ENCODE measurements around the gene PIGL. TPM values are rescaled to one million over a fixed set of nuclear protein-coding genes. Genes with fewer than 3 reads are reported as not detected.
"Not testable (repeated sequence)": the region's sequence is repeated elsewhere in the genome, so short reads cannot be mapped to it uniquely, and the experiment has no call there.

Gene PIGL
- total RNA-seq, 1 donor from 2014 or later: 56.6 TPM

DNA sequence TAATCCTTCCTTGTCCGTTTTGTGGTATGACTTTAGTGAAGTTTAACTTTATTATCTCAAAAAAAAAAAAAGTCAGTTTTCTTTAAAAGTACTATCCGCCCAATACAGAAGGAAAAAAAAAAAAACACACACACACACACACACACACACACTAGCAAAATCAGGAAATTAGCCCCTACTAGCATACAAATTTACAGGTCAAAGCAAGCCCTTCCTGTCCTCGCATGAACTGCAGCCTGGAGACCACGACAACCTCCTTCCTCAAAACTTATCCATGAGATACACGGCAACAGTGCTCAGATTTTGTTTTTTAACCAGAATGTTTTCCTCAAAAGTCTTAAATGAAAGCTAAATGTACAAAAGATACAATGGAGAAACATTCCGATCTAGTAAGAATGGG, 17.9 kb upstream of the PIGL start:
- intact Hi-C loops (cut with micrococcal nuclease): no loop called here
- ATAC-seq (ENCODE audit: low read depth) (no peak), DNase-seq (no peak)
- no peaks in the 10 kb centered on the region for H3K9me3 Mint-ChIP-seq
- H3K4me3 Mint-ChIP-seq: peak overlapping the region; percentile 67
- ChIA-PET CTCF (interaction anchor here (0.7 kb wide), 1 partner anchor 165 kb away, joined by 4 read pairs; no protein-coding TSS in a partner anchor), POLR2A (interaction anchor here (1.1 kb wide), 1 partner anchor 16 kb away, joined by 3 read pairs; the partner anchor contains the start of gene NCOR1)
- peaks cover 16% of the 10 kb centered on the region for H3K36me3 Mint-ChIP-seq (ENCODE audit: low read depth)
- TF ChIP-seq, protein P1, sequence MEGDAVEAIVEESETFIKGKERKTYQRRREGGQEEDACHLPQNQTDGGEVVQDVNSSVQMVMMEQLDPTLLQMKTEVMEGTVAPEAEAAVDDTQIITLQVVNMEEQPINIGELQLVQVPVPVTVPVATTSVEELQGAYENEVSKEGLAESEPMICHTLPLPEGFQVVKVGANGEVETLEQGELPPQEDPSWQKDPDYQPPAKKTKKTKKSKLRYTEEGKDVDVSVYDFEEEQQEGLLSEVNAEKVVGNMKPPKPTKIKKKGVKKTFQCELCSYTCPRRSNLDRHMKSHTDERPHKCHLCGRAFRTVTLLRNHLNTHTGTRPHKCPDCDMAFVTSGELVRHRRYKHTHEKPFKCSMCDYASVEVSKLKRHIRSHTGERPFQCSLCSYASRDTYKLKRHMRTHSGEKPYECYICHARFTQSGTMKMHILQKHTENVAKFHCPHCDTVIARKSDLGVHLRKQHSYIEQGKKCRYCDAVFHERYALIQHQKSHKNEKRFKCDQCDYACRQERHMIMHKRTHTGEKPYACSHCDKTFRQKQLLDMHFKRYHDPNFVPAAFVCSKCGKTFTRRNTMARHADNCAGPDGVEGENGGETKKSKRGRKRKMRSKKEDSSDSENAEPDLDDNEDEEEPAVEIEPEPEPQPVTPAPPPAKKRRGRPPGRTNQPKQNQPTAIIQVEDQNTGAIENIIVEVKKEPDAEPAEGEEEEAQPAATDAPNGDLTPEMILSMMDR (IDR thresholded peaks at IDR 0.05): no peak
- H3K27me3 Mint-ChIP-seq: no peaks in the 10 kb centered on the region
- peak overlapping the region; percentile 83 for H3K27ac Mint-ChIP-seq
- H3K4me1 Mint-ChIP-seq: peaks cover 59% of the 10 kb centered on the region

DNA sequence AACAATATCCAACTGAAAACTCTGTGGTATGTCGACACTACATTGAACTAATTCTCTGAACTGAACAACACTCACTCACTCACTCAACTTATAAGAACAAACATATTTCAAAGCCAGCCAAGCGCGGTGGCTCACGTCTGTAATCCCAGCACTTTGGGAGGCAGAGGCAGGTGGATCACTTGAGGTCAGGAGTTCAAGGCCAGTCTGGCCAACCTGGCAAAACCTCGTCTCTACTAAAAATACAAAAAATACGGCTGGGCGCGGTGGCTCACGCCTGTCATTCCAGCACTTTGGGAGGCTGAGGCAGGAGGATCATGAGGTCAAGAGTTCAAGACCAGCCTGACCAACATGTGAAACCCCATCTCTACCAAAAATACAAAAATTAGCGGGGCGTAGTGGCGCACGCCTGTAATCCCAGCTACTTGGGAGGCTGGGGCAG, 15.3 kb upstream of the PIGL start:
- Mint-ChIP-seq H3K27ac (peak overlapping the region; percentile 82), H3K4me1 (peaks cover 73% of the 10 kb centered on the region), H3K36me3 (ENCODE audit: low read depth) (peaks cover 12% of the 10 kb centered on the region)
- H3K27me3 Mint-ChIP-seq; POLR2A ChIA-PET; DNase-seq; H3K9me3 Mint-ChIP-seq; ATAC-seq (ENCODE audit: low read depth); H3K4me3 Mint-ChIP-seq: not testable (repeated sequence)
- intact Hi-C loops (cut with micrococcal nuclease): loop anchor here (1.0 kb wide), 1 partner anchor 13 kb away; no protein-coding TSS in a partner anchor
- CTCF ChIA-PET: interaction anchor here (1.2 kb wide), 1 partner anchor 14 kb away, joined by 4 read pairs; the partner anchor contains the start of gene NCOR1

DNA sequence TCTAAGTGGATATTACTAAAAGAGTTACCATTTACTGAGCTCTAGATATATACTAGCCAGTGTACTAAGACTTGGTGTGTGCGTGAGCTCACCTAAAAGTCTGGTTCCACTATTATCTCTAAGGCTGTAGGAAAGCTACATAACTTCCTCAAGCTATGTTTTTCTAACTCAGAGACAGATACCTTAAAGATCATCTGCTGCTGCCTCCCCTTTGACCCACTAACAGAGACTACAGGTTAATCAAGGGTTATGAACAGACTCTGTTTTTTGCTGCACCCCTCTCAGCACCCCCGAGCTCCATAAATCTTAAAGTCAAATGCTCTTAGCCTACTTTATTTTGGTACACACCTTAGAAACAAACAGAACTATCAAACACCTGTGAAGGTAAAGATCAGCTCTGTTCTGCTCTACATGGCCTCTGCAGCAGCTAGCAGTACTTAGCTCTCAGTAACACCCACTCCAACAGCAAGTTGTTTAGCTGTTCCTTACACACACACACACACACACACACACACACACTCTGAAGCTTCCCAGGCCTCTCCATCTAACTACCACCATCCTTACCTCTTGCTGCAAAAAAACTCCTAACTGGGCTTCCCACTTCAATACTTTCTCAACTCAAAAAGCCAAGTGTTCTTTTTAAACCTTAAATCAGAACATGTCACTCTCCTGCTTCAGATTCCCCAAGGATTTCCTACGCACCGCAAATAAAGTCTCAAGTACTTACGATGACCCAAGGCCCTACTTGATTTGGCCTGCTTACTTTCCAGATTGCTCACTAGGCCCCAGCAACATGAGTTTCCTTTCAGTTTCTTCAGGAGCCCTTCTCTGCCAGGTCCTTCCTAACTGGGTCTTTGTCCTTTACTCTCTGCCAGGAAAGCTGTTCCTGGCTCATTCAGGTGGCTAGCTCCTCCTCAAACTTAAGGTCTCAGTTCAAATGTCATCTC, 14.2 kb upstream of the PIGL start:
- Mint-ChIP-seq H3K4me1 (peaks cover 72% of the 10 kb centered on the region), H3K27ac (peak overlapping the region; percentile 79), H3K36me3 (ENCODE audit: low read depth) (peaks cover 10% of the 10 kb centered on the region), H3K4me3 (peak overlapping the region; percentile 19)
- not testable (repeated sequence) for H3K9me3 Mint-ChIP-seq; DNase-seq; ATAC-seq (ENCODE audit: low read depth); H3K27me3 Mint-ChIP-seq
- intact Hi-C loops (cut with micrococcal nuclease): loop anchor here (1.0 kb wide), 1 partner anchor 11 kb away; no protein-coding TSS in a partner anchor
- POLR2A ChIA-PET: interaction anchor here (0.5 to 1.3 kb wide), 4 partner anchors 10 to 84 kb away, joined by 3 to 4 read pairs (median 3); partner anchors contain the start of gene PIGL
- CTCF ChIA-PET: interaction anchor here (1.2 kb wide), 1 partner anchor 13 kb away, joined by 4 read pairs; the partner anchor contains the start of gene NCOR1

DNA sequence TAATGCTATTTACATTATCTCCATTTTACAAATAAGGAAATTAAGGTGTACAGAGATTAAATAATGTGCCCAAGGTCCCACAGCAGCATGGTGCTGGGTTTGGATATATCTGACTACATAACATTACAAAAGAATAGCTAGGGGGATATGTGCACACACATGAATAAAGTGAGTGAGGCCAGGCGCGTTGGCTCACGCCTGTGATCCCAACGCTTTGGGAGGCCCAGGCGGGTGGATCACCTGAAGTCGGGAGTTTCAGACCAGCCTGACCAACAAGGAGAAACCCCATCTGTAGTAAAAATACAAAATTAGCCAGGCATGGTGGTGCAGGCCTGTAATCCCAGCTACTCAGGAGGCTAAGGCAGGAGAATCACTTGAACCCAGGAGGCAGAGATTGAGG, 12.2 kb upstream of the PIGL start:
- H3K4me1 Mint-ChIP-seq: peaks cover 61% of the 10 kb centered on the region
- CTCF ChIA-PET, H3K4me3 Mint-ChIP-seq: not testable (repeated sequence)

DNA sequence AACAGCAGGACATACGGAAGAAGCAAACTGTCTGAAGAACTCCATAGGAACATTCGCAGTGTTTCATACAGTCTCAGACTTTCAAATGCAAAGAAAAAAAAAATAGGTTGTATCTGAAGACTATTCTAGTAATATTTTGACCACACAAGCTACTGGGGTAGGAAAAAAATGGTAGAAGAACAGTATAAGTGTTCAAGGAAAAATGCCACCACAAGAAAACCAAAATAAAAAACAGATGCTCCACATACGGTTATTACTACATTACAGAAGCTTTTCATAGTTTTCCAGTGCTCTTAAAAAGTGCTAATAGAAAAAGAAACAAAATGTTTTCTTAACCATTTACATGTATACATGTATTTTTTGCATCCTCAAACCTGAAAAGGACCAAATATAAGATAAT, 5.4 kb upstream of the PIGL start:
- DNase-seq: no peak
- intact Hi-C loops (cut with micrococcal nuclease): no loop called here
- no peaks in the 10 kb centered on the region for H3K36me3 Mint-ChIP-seq (ENCODE audit: low read depth)
- TF ChIP-seq, protein P1 (IDR thresholded peaks at IDR 0.05): no peak
- H3K27me3 Mint-ChIP-seq: no peaks in the 10 kb centered on the region
- H3K4me1 Mint-ChIP-seq: peaks cover 40% of the 10 kb centered on the region
- H3K4me3 Mint-ChIP-seq: no peak overlapping the region
- no peak overlapping the region for H3K27ac Mint-ChIP-seq
- ChIA-PET CTCF (no interaction called here), POLR2A (no interaction called here)
- no peak for ATAC-seq (ENCODE audit: low read depth)
- no peaks in the 10 kb centered on the region for H3K9me3 Mint-ChIP-seq

More for the DNA sequence above, 12.2 kb upstream of the PIGL start:
- H3K36me3 Mint-ChIP-seq (ENCODE audit: low read depth); ATAC-seq (ENCODE audit: low read depth); POLR2A ChIA-PET; DNase-seq; H3K9me3 Mint-ChIP-seq; H3K27me3 Mint-ChIP-seq; intact Hi-C loops (cut with micrococcal nuclease): not testable (repeated sequence)
- peak overlapping the region; percentile 41 for H3K27ac Mint-ChIP-seq

DNA sequence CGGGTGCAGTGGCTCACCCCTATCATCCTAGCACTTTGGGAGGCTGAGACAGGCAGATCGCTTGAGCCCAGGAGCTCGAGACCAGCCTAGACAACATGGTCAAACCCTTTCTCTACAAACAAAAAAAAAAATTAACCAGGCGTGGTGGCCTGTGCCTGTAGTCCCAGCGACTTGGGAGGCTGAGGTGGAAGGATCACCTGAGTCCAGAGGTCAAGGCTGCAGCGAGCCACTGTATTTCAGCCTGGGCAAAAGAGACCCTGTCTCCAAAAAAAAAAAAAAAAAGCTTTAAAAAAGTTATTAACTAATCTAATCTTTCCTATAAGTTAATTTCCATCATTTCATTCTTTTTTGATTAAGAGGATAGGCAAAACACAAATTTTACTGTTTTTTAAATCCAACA, 4.2 kb upstream of the PIGL start:
- Mint-ChIP-seq H3K9me3 (no peaks in the 10 kb centered on the region), H3K4me1 (peaks cover 47% of the 10 kb centered on the region), H3K27ac (no peak overlapping the region), H3K36me3 (ENCODE audit: low read depth) (peaks cover 5% of the 10 kb centered on the region), H3K27me3 (no peaks in the 10 kb centered on the region), H3K4me3 (no peak overlapping the region)
- no peak for ATAC-seq (ENCODE audit: low read depth)
- POLR2A ChIA-PET: no interaction called here
- CTCF ChIA-PET: no interaction called here
- DNase-seq: no peak
- intact Hi-C loops (cut with micrococcal nuclease): no loop called here
- TF ChIP-seq, protein P1 (IDR thresholded peaks at IDR 0.05): no peak

Measured in activated B cell treated with CpG ODN at 0.5 μM for 24 hours (primary cell).